GM18511 (cell line): Measurements from ENCODE around the gene E2F4.

Source experiments
- ATAC-seq: cut with Tn5 transposase; IDR thresholded peaks from one replicate; pipeline ENCODE4 v1.9.1; 2021; ENCODE audit warnings: mild to moderate bottlenecking, moderate library complexity; ENCODE audit not compliant: unreplicated experiment

E2F4 gene

GRCh38 chr16:67190448-67191399 lies 1.2 kb upstream of the E2F4 start:
- ATAC-seq = no peak

- peak; percentile 5 for ATAC-seq
These were observed 452 bp upstream of the E2F4 start for GRCh38 chr16:67191411-67191994.

- no peak for ATAC-seq
These were observed 916 bp downstream of the E2F4 start for GRCh38 chr16:67192781-67193361.

GRCh38 chr16:67193536-67193935 lies 1.6 kb downstream of the E2F4 start:
- no peak for ATAC-seq

DNA sequence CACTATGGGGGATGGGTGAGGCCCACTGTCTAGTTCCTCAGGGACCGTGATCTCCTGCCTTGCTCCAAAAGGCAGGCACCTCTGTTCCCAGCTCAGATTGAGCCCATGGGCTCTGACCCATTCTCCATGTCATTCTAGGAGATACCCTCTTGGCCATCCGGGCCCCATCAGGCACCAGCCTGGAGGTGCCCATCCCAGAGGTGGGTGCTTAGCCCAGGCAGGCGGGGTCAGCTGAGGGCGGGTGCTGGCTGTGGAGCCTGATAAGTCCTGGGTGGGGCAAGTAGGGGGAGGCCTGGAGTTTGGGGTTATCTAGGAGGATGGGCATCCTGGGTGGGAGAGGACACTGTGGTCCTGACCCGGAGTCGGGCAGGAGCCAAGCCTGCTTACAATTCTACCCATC lies 2.3 kb downstream of the E2F4 start:
- no peak for ATAC-seq

GRCh38 chr16:67195676-67196075 lies 3.7 kb downstream of the E2F4 start:
- no peak for ATAC-seq

DNA sequence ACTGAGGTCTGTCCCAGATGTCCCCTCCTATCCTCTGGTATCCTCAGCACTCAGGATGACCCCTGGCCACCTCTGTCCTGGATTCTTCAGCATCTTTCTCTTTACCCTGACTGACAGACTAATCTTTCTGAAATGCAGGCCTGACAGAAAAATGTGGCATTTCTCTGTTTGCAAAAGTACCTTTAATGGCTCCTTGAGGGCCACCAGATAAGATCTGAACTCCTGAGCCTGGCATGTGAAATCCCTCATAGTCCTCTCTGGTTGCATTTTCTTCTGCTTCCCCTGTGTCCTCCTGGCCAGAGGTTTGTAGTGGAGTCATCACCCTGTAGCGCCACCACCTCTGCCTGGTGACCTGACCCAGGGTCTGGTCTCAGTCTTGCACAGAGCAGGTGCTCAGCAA lies 4.9 kb downstream of the E2F4 start:
- ATAC-seq = no peak

DNA sequence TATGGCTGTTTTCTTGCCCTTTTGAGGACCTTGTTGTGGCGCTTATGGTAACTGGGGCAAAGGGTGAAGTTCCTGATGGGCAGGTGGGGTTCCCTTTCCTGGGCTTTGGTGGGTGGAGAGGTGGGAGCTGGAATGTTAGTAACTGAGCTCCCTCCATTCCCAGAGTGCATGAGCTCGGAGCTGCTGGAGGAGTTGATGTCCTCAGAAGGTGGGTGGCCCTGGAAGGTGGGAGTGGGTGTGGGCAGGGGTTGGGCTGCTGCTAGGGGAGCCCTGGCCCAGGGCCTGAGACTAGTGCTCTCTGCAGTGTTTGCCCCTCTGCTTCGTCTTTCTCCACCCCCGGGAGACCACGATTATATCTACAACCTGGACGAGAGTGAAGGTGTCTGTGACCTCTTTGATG lies 5.7 kb downstream of the E2F4 start:
- no peak for ATAC-seq

- no peak for ATAC-seq
These were observed 6.3 kb downstream of the E2F4 start for GRCh38 chr16:67198238-67198734.

GRCh38 chr16:67199011-67199807 lies 7.3 kb downstream of the E2F4 start, which contains the start of gene ELMO3:
Gene ELMO3 (plus strand): TSS chr16:67199131. CDS start chr16:67199327, 196 bp downstream.
- no peak for ATAC-seq

- no peak for ATAC-seq
These were observed 7.8 kb downstream of the E2F4 start for GRCh38 chr16:67199808-67200198.

DNA sequence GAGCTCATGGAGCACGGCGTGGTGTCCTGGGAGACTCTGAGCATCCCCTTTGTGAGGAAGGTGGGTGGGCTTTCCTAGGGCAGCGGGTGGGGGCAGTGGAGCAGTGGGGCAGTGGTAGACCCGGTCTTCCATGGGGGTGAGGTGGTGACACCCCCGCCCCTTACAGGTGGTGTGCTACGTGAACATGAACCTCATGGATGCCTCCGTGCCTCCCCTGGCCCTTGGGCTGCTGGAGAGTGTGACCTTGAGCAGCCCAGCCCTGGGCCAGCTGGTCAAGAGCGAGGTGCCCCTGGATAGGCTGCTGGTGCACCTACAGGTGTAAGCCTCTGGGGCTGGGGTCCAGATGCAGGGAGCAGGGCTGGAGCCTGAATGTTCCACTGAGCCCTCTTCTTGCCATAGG lies 8.5 kb downstream of the E2F4 start:
- ATAC-seq = no peak

- ATAC-seq = no peak
These were observed 9.7 kb downstream of the E2F4 start for GRCh38 chr16:67201411-67202345.

- ATAC-seq = no peak
These were observed 10.5 kb downstream of the E2F4 start for GRCh38 chr16:67202426-67202825.

GRCh38 chr16:67202956-67203493 lies 11.1 kb downstream of the E2F4 start:
- no peak for ATAC-seq

DNA sequence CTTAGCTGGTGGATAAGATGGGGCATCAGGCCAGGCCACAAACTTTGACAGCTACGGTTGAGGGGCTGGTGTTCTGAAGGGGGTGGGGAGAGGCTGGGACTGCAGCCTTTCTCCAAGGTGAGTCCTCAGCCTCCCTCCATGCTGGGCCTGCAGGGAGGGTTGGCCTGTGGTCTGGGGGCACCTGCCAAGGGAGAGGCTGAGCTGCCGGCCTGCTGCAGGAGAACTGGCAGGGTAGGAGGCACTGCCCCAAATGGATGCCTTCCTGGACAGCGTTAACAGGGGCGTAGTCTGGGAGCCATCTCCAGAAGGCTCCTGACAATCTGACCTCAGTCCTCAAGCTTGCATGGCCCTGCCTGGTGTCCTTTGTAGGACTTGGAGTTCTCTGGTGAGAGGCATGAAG lies 12.1 kb downstream of the E2F4 start:
- ATAC-seq = no peak

DNA sequence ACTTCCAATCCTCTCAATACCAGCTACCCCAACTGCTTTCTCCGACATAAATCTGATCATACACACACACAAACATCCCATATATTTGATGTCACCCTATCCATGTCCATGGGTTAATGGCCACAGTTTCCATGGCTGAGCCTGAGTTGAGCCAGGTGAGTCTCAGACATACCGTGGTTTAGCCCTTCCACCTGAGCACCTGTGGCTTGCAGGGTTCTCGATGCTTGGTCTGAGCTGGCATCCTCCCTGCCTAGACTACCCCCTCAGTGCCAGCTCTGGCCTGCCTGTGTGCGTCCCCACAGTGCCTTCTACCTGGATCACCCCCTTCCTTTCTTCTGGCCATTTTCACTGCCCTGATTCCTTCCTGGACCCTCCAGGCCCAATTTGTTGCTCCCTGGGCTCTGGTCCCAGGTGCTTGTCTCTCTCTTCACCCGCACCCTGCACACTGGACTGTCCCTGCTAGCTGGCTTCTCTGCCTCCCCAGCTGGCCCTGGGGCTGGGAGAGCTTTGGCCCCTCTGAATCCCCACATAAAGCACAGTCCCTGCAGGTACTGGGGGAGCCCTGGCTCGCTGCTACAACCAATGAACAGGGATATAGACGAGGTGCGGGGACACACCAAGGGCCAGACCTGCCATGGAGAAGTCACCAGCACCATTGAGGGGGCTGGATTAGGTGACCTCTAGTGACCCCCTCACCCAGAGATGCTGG lies 14.3 kb downstream of the E2F4 start:
- no peak for ATAC-seq

DNA sequence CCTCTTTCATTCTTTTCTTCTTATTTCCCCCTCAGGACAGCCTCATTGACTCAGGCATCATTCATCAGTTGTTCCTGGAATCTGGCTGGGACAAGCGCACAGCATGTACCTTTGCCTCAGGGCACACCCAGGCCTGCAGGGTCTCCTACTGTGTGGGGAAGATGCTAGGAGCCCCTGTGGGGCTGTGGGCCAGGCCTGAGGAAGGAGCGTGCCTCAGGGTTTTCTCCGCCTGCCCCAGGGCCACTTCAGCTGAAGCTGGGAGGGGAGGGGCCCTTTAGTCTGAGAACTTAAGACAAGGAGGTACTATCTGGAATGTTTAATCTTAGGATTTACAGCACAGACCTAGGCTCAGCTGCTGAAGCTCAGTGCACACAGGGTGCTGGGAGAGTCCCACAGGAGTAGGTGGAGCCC lies 14.9 kb downstream of the E2F4 start:
- no peak for ATAC-seq
